Measurements from ENCODE around the gene CD207. TPM values are rescaled to one million over a fixed set of nuclear protein-coding genes. Genes with fewer than 3 reads are reported as not detected.

The CD207 gene
- polyA plus RNA-seq, 3 donors: 0.22 to 0.67 TPM; not detected in 1

GRCh38 chr2:70832386-70832785, 3.2 kb downstream of the CD207 start:
- H3K27ac ChIP-seq (ENCODE audit: low read depth, low read length): no peak overlapping the region
- WGBS, 3 donors: 90 to 92% (median 91%) methylated on average over 2 of the region's 2 CpGs

GRCh38 chr2:70831861-70832260, 3.8 kb downstream of the CD207 start:
- WGBS, 3 donors: 48 to 79% (median 58%) methylated on average over 6 of the region's 6 CpGs
- no peak overlapping the region for H3K27ac ChIP-seq (ENCODE audit: low read depth, low read length)

GRCh38 chr2:70830366-70830765, 5.2 kb downstream of the CD207 start:
- 40 to 66% (median 54%) methylated on average over 5 of the region's 5 CpGs for WGBS, 3 donors
- H3K27ac ChIP-seq (ENCODE audit: low read depth, low read length): no peak overlapping the region

GRCh38 chr2:70829916-70830315, 5.7 kb downstream of the CD207 start:
- WGBS, 3 donors: 58 to 67% (median 65%) methylated on average over 1 of the region's 1 CpG

GRCh38 chr2:70828914-70829824, 6.4 kb downstream of the CD207 start:
- no peak overlapping the region for H3K27ac ChIP-seq (ENCODE audit: low read depth, low read length)

More at GRCh38 chr2:70829916-70830315, 5.7 kb downstream of the CD207 start:
- no peak overlapping the region for H3K27ac ChIP-seq (ENCODE audit: low read depth, low read length)

GRCh38 chr2:70828115-70828514, 7.5 kb downstream of the CD207 start:
- WGBS, 3 donors: 46 to 77% (median 77%) methylated on average over 5 of the region's 5 CpGs
- H3K27ac ChIP-seq (ENCODE audit: low read depth, low read length): no peak overlapping the region

More at GRCh38 chr2:70828914-70829824, 6.4 kb downstream of the CD207 start:
- 59 to 70% (median 61%) methylated on average over 6 of the region's 6 CpGs for WGBS, 3 donors

GRCh38 chr2:70827388-70827787, 8.2 kb downstream of the CD207 start:
- no peak overlapping the region for H3K27ac ChIP-seq (ENCODE audit: low read depth, low read length)
- 57 to 81% (median 63%) methylated on average over 5 of the region's 5 CpGs for WGBS, 3 donors

- 44 to 85% (median 63%) methylated on average over 4 of the region's 4 CpGs for WGBS, 3 donors
- H3K27ac ChIP-seq (ENCODE audit: low read depth, low read length): no peak overlapping the region
Measured at GRCh38 chr2:70826696-70827350, 8.8 kb downstream of the CD207 start.

GRCh38 chr2:70823249-70823648, 12.4 kb downstream of the CD207 start:
- no peak overlapping the region for H3K27ac ChIP-seq (ENCODE audit: low read depth, low read length)

GRCh38 chr2:70822843-70823242, 12.8 kb downstream of the CD207 start:
- WGBS, 3 donors: 71 to 94% (median 86%) methylated on average over 8 of the region's 8 CpGs
- no peak overlapping the region for H3K27ac ChIP-seq (ENCODE audit: low read depth, low read length)

More at GRCh38 chr2:70823249-70823648, 12.4 kb downstream of the CD207 start:
- WGBS, 3 donors: 76 to 90% (median 82%) methylated on average over 5 of the region's 5 CpGs

GRCh38 chr2:70820499-70820898, 15.1 kb downstream of the CD207 start, which contains the start of gene CLEC4F:
Gene CLEC4F, minus strand, starts transcription at chr2:70820599. Its CDS starts 76 bp downstream, at chr2:70820523.
- WGBS, 3 donors: 69 to 81% (median 70%) methylated on average over 7 of the region's 7 CpGs
- H3K27ac ChIP-seq (ENCODE audit: low read depth, low read length): no peak within 1 kb of the TSS

- H3K27ac ChIP-seq (ENCODE audit: low read depth, low read length): no peak overlapping the region
- WGBS, 3 donors: 85 to 88% (median 85%) methylated on average over 3 of the region's 3 CpGs
Measured at GRCh38 chr2:70817284-70817954, 18.2 kb downstream of the CD207 start.

- H3K27ac ChIP-seq (ENCODE audit: low read depth, low read length): no peak overlapping the region
- WGBS, 3 donors: 67 to 75% (median 75%) methylated on average over 5 of the region's 5 CpGs
Measured at GRCh38 chr2:70816726-70817125, 18.9 kb downstream of the CD207 start.

GRCh38 chr2:70808983-70809958, 26.3 kb downstream of the CD207 start:
- H3K27ac ChIP-seq (ENCODE audit: low read depth, low read length): no peak overlapping the region
- WGBS, 3 donors: 86 to 92% (median 92%) methylated on average over 12 of the region's 12 CpGs

GRCh38 chr2:70807828-70808118, 27.8 kb downstream of the CD207 start:
- H3K27ac ChIP-seq (ENCODE audit: low read depth, low read length): no peak overlapping the region
- WGBS, 3 donors: 92 to 95% (median 94%) methylated on average over 4 of the region's 4 CpGs

- 77 to 92% (median 87%) methylated on average over 6 of the region's 6 CpGs for WGBS, 3 donors
- H3K27ac ChIP-seq (ENCODE audit: low read depth, low read length): no peak overlapping the region
Measured at GRCh38 chr2:70807102-70807827, 28.4 kb downstream of the CD207 start.

- WGBS, 3 donors: 62 to 76% (median 68%) methylated on average over 6 of the region's 6 CpGs
- H3K27ac ChIP-seq (ENCODE audit: low read depth, low read length): no peak overlapping the region
Measured at GRCh38 chr2:70806620-70807019, 29.0 kb downstream of the CD207 start.

Data from adipose tissue (tissue), 3 donors.